H1 (cell line): Measurements from ENCODE around the gene HGFAC. TPM values are rescaled to one million over a fixed set of nuclear protein-coding genes. Genes with fewer than 3 reads are reported as not detected.
A peak's percentile ranks its signal among the peaks of the same experiment; 100 is the strongest.

ENCODE experiments used
- CTCF ChIA-PET: fragments of 300-600 bp; sonication (Branson Sonifier 250); formaldehyde crosslinking; loops from one replicate; lab custom pipeline; 2021; ENCODE audit not compliant: partially characterized antibody; lab: Charles Lee
- POLR2A ChIA-PET: fragments of 300-600 bp; sonication (Branson Sonifier 250); formaldehyde crosslinking; loops from one replicate; lab custom pipeline; 2021; ENCODE audit warnings: inconsistent platforms; ENCODE audit not compliant: partially characterized antibody; lab: Charles Lee
- DNase-seq, 2 experiments: peaks; one replicate each; pipeline versions ENCODE4 v3.0.0 to v3.0.0-alpha.2; 2010 to 2022; ENCODE audit warnings: low spot score in 2 of 2, low read depth in 1 of 2, mixed read lengths in 1 of 2
- FAIRE-seq: peaks from 2 replicates; lab custom pipeline; 2011; peaks lifted over from hg19 to GRCh38; lab: Jason Lieb, UNC
- H2AFZ ChIP-seq: 2 replicates; pipeline ENCODE4 v1.8.1; 2012; ENCODE audit warnings: low read length, inconsistent platforms
- H2AK5ac ChIP-seq: 2 replicates; pipeline ENCODE4 v1.6.1; 2013; ENCODE audit warnings: low read depth, low read length
- H2BK120ac ChIP-seq: replicated peaks from 2 replicates; pipeline ENCODE3; 2013; ENCODE audit warnings: low read depth, low read length, inconsistent platforms
- H2BK12ac ChIP-seq: 2 replicates; pipeline ENCODE4 v1.6.1; 2013; ENCODE audit warnings: low read depth, low read length
- H2BK15ac ChIP-seq: 2 replicates; pipeline ENCODE4 v1.6.1; 2013; ENCODE audit warnings: low read length
- H2BK20ac ChIP-seq: 2 replicates; pipeline ENCODE4 v1.6.1; 2013; ENCODE audit warnings: low read length
- H2BK5ac ChIP-seq: 2 replicates; pipeline ENCODE4 v1.6.1; 2013; ENCODE audit warnings: low read depth, low read length
- H3K14ac ChIP-seq: 2 replicates; pipeline ENCODE4 v1.6.1; 2013; ENCODE audit warnings: inconsistent platforms; ENCODE audit not compliant: insufficient read length
- H3K18ac ChIP-seq: 2 replicates; pipeline ENCODE4 v1.6.1; 2013; ENCODE audit warnings: low read length; ENCODE audit errors: extremely low read depth
- H3K23ac ChIP-seq: 2 replicates; pipeline ENCODE4 v1.6.1; 2013; ENCODE audit warnings: inconsistent platforms; ENCODE audit not compliant: insufficient read length
- H3K23me2 ChIP-seq: 2 replicates; pipeline ENCODE4 v1.6.1; 2013; ENCODE audit warnings: low read depth, low read length
- H3K27ac ChIP-seq: 2 replicates; pipeline ENCODE4 v1.6.1; 2011; ENCODE audit warnings: low read depth, low read length, inconsistent platforms
- H3K27me3 ChIP-seq, 4 experiments: replicated peaks in 1 of 4; 1 replicate in 1 of 4; 2 replicates in 3 of 4; pipeline versions ENCODE4 v1.6.1 to v1.8.1; 2011 to 2013; ENCODE audit warnings: low read length in 3 of 4, mild to moderate bottlenecking in 3 of 4, inconsistent platforms in 2 of 4, mixed read lengths in 2 of 4, moderate library complexity in 1 of 4; ENCODE audit not compliant: control insufficient read depth in 3 of 4, insufficient read depth in 3 of 4; ENCODE audit errors: extremely low read depth in 1 of 4
- H3K36me3 ChIP-seq, 4 experiments: 2 replicates each; pipeline versions ENCODE4 v1.6.1 to v1.8.1; 2011 to 2013; ENCODE audit warnings: mild to moderate bottlenecking in 4 of 4, low read length in 3 of 4, moderate library complexity in 2 of 4, control low read depth in 1 of 4, inconsistent platforms in 1 of 4; ENCODE audit not compliant: insufficient read depth in 4 of 4, control insufficient read depth in 2 of 4
- H3K4ac ChIP-seq: replicated peaks from 2 replicates; pipeline ENCODE3; 2013; ENCODE audit warnings: low read length, low read depth, mixed read lengths, inconsistent platforms; ENCODE audit not compliant: insufficient read length
- H3K4me1 ChIP-seq, 4 experiments: replicated peaks in 1 of 4; 1 replicate in 1 of 4; 2 replicates in 3 of 4; pipeline versions ENCODE4 v1.6.1 to v1.8.1; 2011 to 2013; ENCODE audit warnings: low read length in 3 of 4, inconsistent platforms in 2 of 4, mixed read lengths in 1 of 4; ENCODE audit not compliant: insufficient read depth in 4 of 4, control insufficient read depth in 3 of 4
- H3K4me2 ChIP-seq, 2 experiments: 2 replicates each; pipeline versions ENCODE4 v1.6.1 to v1.8.1; 2011 to 2013; ENCODE audit warnings: low read depth in 2 of 2, low read length in 2 of 2, control low read depth in 1 of 2, inconsistent platforms in 1 of 2, mild to moderate bottlenecking in 1 of 2; ENCODE audit not compliant: insufficient read depth in 1 of 2
- H3K4me3 ChIP-seq, 4 experiments: fragments of 200-600, 300-600 bp in 1 of 4; sonication (generic), shearing (Covaris generic), sonication (Bioruptor Twin) in 1 of 4; 2 replicates each; pipeline versions ENCODE4 v1.5.1 to v1.8.1; 2011 to 2016; ENCODE audit warnings: low read length in 4 of 4, low read depth in 3 of 4, control low read depth in 2 of 4, inconsistent platforms in 2 of 4, mild to moderate bottlenecking in 2 of 4, mixed read lengths in 1 of 4, moderate library complexity in 1 of 4; ENCODE audit not compliant: insufficient read depth in 2 of 4; ENCODE audit errors: extremely low read depth in 1 of 4
- H3K56ac ChIP-seq: replicated peaks from 2 replicates; pipeline ENCODE3; 2013; ENCODE audit warnings: low read depth, mild to moderate bottlenecking, mixed read lengths, low read length, inconsistent platforms; ENCODE audit not compliant: insufficient read length
- H3K79me1 ChIP-seq: 2 replicates; pipeline ENCODE4 v1.6.1; 2013; ENCODE audit warnings: low read depth, low read length, control low read depth
- H3K79me2 ChIP-seq, 2 experiments: 2 replicates each; pipeline versions ENCODE4 v1.6.1 to v1.8.1; 2012 to 2013; ENCODE audit warnings: low read length in 2 of 2, mild to moderate bottlenecking in 2 of 2, inconsistent platforms in 1 of 2; ENCODE audit not compliant: insufficient read depth in 2 of 2, control insufficient read depth in 1 of 2
- H3K9ac ChIP-seq, 4 experiments: replicated peaks in 1 of 4; 1 replicate in 1 of 4; 2 replicates in 3 of 4; pipeline versions ENCODE4 v1.6.1 to v1.8.1; 2011 to 2013; ENCODE audit warnings: low read depth in 3 of 4, low read length in 3 of 4, control low read depth in 2 of 4, mild to moderate bottlenecking in 2 of 4, moderate library complexity in 2 of 4, inconsistent platforms in 1 of 4; ENCODE audit errors: extremely low read depth in 1 of 4
- H3K9me3 ChIP-seq, 2 experiments: 2 replicates each; pipeline versions ENCODE4 v1.6.1 to v1.8.1; 2012 to 2013; ENCODE audit warnings: mild to moderate bottlenecking in 2 of 2, moderate library complexity in 2 of 2, control low read depth in 1 of 2, inconsistent platforms in 1 of 2, low read depth in 1 of 2, low read length in 1 of 2, mixed read lengths in 1 of 2; ENCODE audit not compliant: insufficient read depth in 2 of 2
- H4K20me1 ChIP-seq, 2 experiments: replicated peaks in 1 of 2; 2 replicates each; pipeline versions ENCODE3 to v1.8.1; 2011 to 2013; ENCODE audit warnings: inconsistent platforms in 2 of 2, low read length in 2 of 2, mild to moderate bottlenecking in 1 of 2; ENCODE audit not compliant: insufficient read depth in 2 of 2, control insufficient read depth in 1 of 2
- H4K5ac ChIP-seq: 2 replicates; pipeline ENCODE4 v1.6.1; 2013; ENCODE audit warnings: low read length, low read depth, mixed read lengths, inconsistent platforms; ENCODE audit not compliant: insufficient read length
- H4K8ac ChIP-seq: 2 replicates; pipeline ENCODE4 v1.8.0; 2013; ENCODE audit warnings: mild to moderate bottlenecking, moderate library complexity, low read length, inconsistent platforms; ENCODE audit not compliant: insufficient read depth; ENCODE audit errors: extremely low read depth
- H4K91ac ChIP-seq: replicated peaks from 2 replicates; pipeline ENCODE3; 2013; ENCODE audit warnings: low read length, mixed read lengths, inconsistent platforms; ENCODE audit not compliant: insufficient read length
- GABPA ChIP-seq: IDR thresholded peaks from 2 replicates; pipeline ENCODE4 v1.6.1; 2011; ENCODE audit warnings: mild to moderate bottlenecking, low read length, moderate library complexity, borderline replicate concordance; ENCODE audit not compliant: insufficient read depth
- JUN ChIP-seq: IDR thresholded peaks from 2 replicates; pipeline ENCODE4 v1.6.1; 2011; ENCODE audit warnings: low read depth, mild to moderate bottlenecking, improper control_type of control experiment, low read length
- POU5F1 ChIP-seq: IDR thresholded peaks from 2 replicates; pipeline ENCODE4 v1.6.1; 2011; ENCODE audit warnings: low read depth, mild to moderate bottlenecking, low read length, moderate library complexity
- TAF1 ChIP-seq: IDR thresholded peaks from 2 replicates; pipeline ENCODE4 v1.6.1; 2011; ENCODE audit warnings: mild to moderate bottlenecking, low read depth, low read length
- WGBS, 2 experiments: shearing (Covaris generic) in 1 of 2; methylation state at CpG; one replicate each; pipeline versions ENCODE4 v1.1.6 to v1.1.7; 2013 to 2015; ENCODE audit warnings: low lambda C conversion rate in 2 of 2, mixed read lengths in 2 of 2, inconsistent platforms in 1 of 2, low coverage in 1 of 2, missing lambda C conversion rate in 1 of 2; ENCODE audit not compliant: insufficient replicate concordance in 2 of 2, insufficient coverage in 1 of 2, insufficient read length in 1 of 2; ENCODE audit errors: extremely low coverage in 1 of 2, missing lambda C conversion rate in 1 of 2; 5-methylcytosine and 5-hydroxymethylcytosine counted together
- polyA plus RNA-seq, 7 experiments: library from polyadenylated mRNA; depleted of rRNA in 3 of 7; stranded (reverse) in 5 of 7; unstranded in 2 of 7; fragments of >200 nt in 5 of 7; fragments of 200-250 nt in 2 of 7; gene quantifications; 1 replicate in 5 of 7; 2 replicates in 1 of 7; 4 replicates in 1 of 7; pipeline versions ENCODE4 v1.2.1 to v1.2.3, GENCODE V29; 2011 to 2013; ENCODE audit warnings: missing spikeins in 2 of 7, mixed read lengths in 2 of 7
- total RNA-seq: library from RNA; stranded (reverse); fragmentation: NEBNext Ultra II Directional; extraction: Animal tissue kit (Norgen Biotek cat#: 25700); gene quantifications from 2 replicates; pipeline ENCODE4 v1.2.1, GENCODE V29; 2021

Gene HGFAC
- total and polyA plus RNA-seq, 2 of the 8 experiments (the other 6 are each of a cell fraction or from before 2014, with no cell fraction given): 0.14 to 0.15 TPM

- no peak overlapping the region for H3K18ac ChIP-seq
- no peak overlapping the region for H3K4me2 ChIP-seq
- 75 to 100% methylated on average over 2 to 15 of the region's 20 CpGs for WGBS, 2 experiments
- no peak overlapping the region for H3K9ac ChIP-seq
- H3K14ac ChIP-seq: no peak overlapping the region
- H3K9me3 ChIP-seq: no peaks in the 10 kb centered on the region
- no peak overlapping the region for H2BK15ac ChIP-seq
- no peak overlapping the region for H3K27ac ChIP-seq
- POLR2A ChIA-PET: no interaction called here
- H2AFZ ChIP-seq: no peak overlapping the region
- H2AK5ac ChIP-seq: 0 out of 2 replicates have a peak overlapping the region, but pooled peaks have one; percentile 6
- H3K4me3 ChIP-seq: no peak overlapping the region
- no peaks in the 10 kb centered on the region for H3K36me3 ChIP-seq
- H3K4me1 ChIP-seq: peaks cover 0 to 34% (median 24%) of the 10 kb centered on the region in 4 experiments; a peak in 6 of 7 replicates
- H4K20me1 ChIP-seq: peaks cover 4 to 17% of the 10 kb centered on the region in 2 experiments
- H3K79me2 ChIP-seq: no peaks in the 10 kb centered on the region
- FAIRE-seq (no peak), DNase-seq (no peak)
- H3K23ac ChIP-seq: no peak overlapping the region
- no peak overlapping the region for H2BK5ac ChIP-seq
- H2BK120ac ChIP-seq: no peak overlapping the region
- CTCF ChIA-PET: interaction anchor here (0.9 to 1.1 kb wide), 2 partner anchors 8 to 10 kb away, joined by 4 to 5 read pairs; no protein-coding TSS in a partner anchor
- no peak overlapping the region for H4K91ac ChIP-seq
- H4K5ac ChIP-seq: no peak overlapping the region
- no peak overlapping the region for H2BK20ac ChIP-seq
- H3K79me1 ChIP-seq: no peaks in the 10 kb centered on the region
- H3K56ac ChIP-seq: no peak overlapping the region
- H4K8ac ChIP-seq: no peak overlapping the region
- TF ChIP-seq GABPA (peak; percentile 62; the same call in 1 of the 2 replicates), TAF1 (no peak), JUN (no peak), POU5F1 (no peak)
- H2BK12ac ChIP-seq: no peak overlapping the region
- H3K4ac ChIP-seq: no peak overlapping the region
- H3K27me3 ChIP-seq: peaks cover 47 to 95% (median 87%) of the 10 kb centered on the region in 4 experiments
- H3K23me2 ChIP-seq: no peaks in the 10 kb centered on the region; the same call in 1 of the 2 replicates
These were observed 47.7 kb downstream of the HGFAC start for GRCh38 chr4:3489451-3489962.
